Activated naive CD4-positive, alpha-beta T cell treated with anti-CD3 and anti-CD28 coated beads for 36 hours (primary cell): ENCODE measurements around the gene CHST7. TPM values are rescaled to one million over a fixed set of nuclear protein-coding genes. Genes with fewer than 3 reads are reported as not detected.

Experiments used
- CTCF ChIA-PET: fragments of 350-600 bp; sonication (Branson Sonifier 250); formaldehyde crosslinking; loops from one replicate; lab custom pipeline; 2021; ENCODE audit warnings: antibody characterized with exemption; lab: Charles Lee
- DNase-seq: peaks from one replicate; pipeline ENCODE4 v3.0.0-alpha.2; 2020
- H3K27ac Mint-ChIP-seq: one replicate; pipeline ENCODE4 v1.8.0; 2021; ENCODE audit warnings: mild to moderate bottlenecking, mixed read lengths
- H3K27me3 Mint-ChIP-seq: one replicate; pipeline ENCODE4 v1.8.0; 2021; ENCODE audit warnings: low read depth, mixed read lengths
- H3K36me3 Mint-ChIP-seq: one replicate; pipeline ENCODE4 v1.8.0; 2021; ENCODE audit warnings: low read depth, mixed read lengths
- H3K4me1 Mint-ChIP-seq: one replicate; pipeline ENCODE4 v1.8.0; 2021; ENCODE audit warnings: low read depth, mixed read lengths
- H3K4me3 Mint-ChIP-seq: one replicate; pipeline ENCODE4 v1.8.0; 2021; ENCODE audit warnings: mild to moderate bottlenecking, moderate library complexity, mixed read lengths
- H3K9me3 Mint-ChIP-seq: one replicate; pipeline ENCODE4 v1.8.0; 2021; ENCODE audit warnings: mixed read lengths
- intact Hi-C: fragments of 100-400 bp; cut with micrococcal nuclease; formaldehyde crosslinking; loops from one replicate; pipeline ENCODE4 v1.15.1; 2023
- total RNA-seq, 2 experiments: library from RNA; stranded (reverse); gene quantifications; one replicate each; pipeline ENCODE4 v1.2.3, GENCODE V29; 2021

CHST7 gene
- total RNA-seq, 2 experiments from 2014 or later, result 0.79 to 0.99 TPM

DNA sequence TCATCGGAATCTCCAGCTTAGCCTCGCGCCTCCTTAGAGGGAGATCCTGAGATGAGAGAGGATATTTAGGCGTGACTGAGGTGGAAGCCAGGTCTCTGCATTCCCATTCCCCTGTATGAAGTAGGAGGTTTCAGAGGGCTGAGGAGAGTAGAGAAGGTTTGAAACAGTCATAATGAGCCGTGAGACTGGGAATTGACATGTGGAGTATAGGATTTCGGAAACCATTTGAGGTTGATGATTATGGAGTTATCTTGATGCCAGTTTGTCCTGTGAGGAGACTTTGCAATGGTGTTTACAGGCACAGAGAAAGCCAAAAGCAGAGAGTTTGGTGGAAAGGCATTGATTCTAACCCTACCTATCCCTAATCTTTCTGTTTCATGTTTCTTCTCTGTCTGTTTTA is 2.0 kb downstream of the CHST7 start:
- DNase-seq, result no peak
- H3K27me3 Mint-ChIP-seq, result peaks cover 2% of the 10 kb centered on the region
- peak overlapping the region; percentile 55 for H3K4me3 Mint-ChIP-seq
- no peaks in the 10 kb centered on the region for H3K9me3 Mint-ChIP-seq
- intact Hi-C loops, result no loop called here
- peaks cover 42% of the 10 kb centered on the region for H3K4me1 Mint-ChIP-seq
- no peak overlapping the region for H3K27ac Mint-ChIP-seq
- CTCF ChIA-PET, result no interaction called here
- H3K36me3 Mint-ChIP-seq, result no peaks in the 10 kb centered on the region

DNA sequence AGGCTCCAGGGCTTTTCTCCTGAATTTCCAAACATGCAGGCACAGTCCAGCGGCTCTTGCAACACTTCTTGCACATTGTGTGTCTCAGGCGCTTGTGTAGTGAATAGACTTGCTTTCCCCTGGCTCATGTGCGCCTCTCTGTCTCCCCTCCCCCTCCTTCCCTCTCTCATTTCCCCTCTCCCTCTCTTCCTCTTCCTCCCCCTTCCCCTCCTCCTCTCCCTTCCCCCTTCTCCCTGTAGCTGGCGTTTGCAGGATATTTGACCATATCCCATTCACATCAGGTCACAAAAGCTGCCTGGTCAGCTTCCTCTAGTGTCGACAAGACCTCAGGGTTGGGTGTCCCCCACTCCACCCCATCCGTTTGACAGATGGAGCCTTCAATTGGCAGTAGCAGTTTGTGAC is 2.4 kb downstream of the CHST7 start:
- Mint-ChIP-seq H3K27ac (no peak overlapping the region), H3K36me3 (no peaks in the 10 kb centered on the region), H3K4me3 (peak overlapping the region; percentile 55), H3K4me1 (peaks cover 42% of the 10 kb centered on the region), H3K27me3 (peaks cover 2% of the 10 kb centered on the region), H3K9me3 (no peaks in the 10 kb centered on the region)
- DNase-seq, result no peak
- intact Hi-C loops, result no loop called here
- CTCF ChIA-PET, result interaction anchor here (0.7 kb wide), 1 partner anchor 130 kb away, joined by 6 read pairs; no protein-coding TSS in a partner anchor

GRCh38 chrX:46576458-46576857 is 2.9 kb downstream of the CHST7 start:
- CTCF ChIA-PET, result interaction anchor here (0.7 kb wide), 1 partner anchor 130 kb away, joined by 6 read pairs; no protein-coding TSS in a partner anchor
- Mint-ChIP-seq H3K9me3 (no peaks in the 10 kb centered on the region), H3K36me3 (no peaks in the 10 kb centered on the region), H3K4me3 (peak overlapping the region; percentile 55), H3K27me3 (peaks cover 2% of the 10 kb centered on the region), H3K4me1 (peaks cover 40% of the 10 kb centered on the region), H3K27ac (no peak overlapping the region)
- intact Hi-C loops, result no loop called here
- no peak for DNase-seq

- no peaks in the 10 kb centered on the region for H3K36me3 Mint-ChIP-seq
- intact Hi-C loops, result no loop called here
- H3K4me3 Mint-ChIP-seq, result no peak overlapping the region
- peaks cover 2% of the 10 kb centered on the region for H3K27me3 Mint-ChIP-seq
- CTCF ChIA-PET, result no interaction called here
- H3K4me1 Mint-ChIP-seq, result peaks cover 30% of the 10 kb centered on the region
- no peak for DNase-seq
- no peaks in the 10 kb centered on the region for H3K9me3 Mint-ChIP-seq
- H3K27ac Mint-ChIP-seq, result no peak overlapping the region
Measured at GRCh38 chrX:46577221-46578005, 3.8 kb downstream of the CHST7 start.

DNA sequence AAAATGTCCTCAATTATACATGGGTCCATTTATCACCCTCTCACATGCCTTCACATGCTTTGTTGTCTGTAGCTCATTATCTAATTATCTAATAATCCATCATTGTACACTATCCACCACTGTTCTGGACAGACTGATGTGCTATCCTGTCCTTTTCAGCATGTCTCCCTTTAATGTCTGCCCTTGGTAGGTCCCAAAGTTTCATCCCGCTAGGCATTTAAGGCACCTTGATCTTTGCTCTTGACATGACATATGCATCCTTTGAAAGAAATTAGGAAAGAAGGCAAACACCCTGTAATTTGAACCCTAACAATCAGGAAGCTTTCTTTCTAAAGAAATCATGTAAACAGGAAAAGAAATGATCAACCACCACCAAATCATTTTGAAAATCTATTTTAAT is 5.7 kb downstream of the CHST7 start:
- Mint-ChIP-seq H3K9me3 (no peaks in the 10 kb centered on the region), H3K4me3 (no peak overlapping the region), H3K4me1 (peaks cover 25% of the 10 kb centered on the region), H3K36me3 (no peaks in the 10 kb centered on the region), H3K27me3 (peaks cover 2% of the 10 kb centered on the region), H3K27ac (no peak overlapping the region)
- intact Hi-C loops, result no loop called here
- no peak for DNase-seq
- CTCF ChIA-PET, result interaction anchor here (1.9 kb wide), 1 partner anchor 8 kb away, joined by 4 read pairs; no protein-coding TSS in a partner anchor

DNA sequence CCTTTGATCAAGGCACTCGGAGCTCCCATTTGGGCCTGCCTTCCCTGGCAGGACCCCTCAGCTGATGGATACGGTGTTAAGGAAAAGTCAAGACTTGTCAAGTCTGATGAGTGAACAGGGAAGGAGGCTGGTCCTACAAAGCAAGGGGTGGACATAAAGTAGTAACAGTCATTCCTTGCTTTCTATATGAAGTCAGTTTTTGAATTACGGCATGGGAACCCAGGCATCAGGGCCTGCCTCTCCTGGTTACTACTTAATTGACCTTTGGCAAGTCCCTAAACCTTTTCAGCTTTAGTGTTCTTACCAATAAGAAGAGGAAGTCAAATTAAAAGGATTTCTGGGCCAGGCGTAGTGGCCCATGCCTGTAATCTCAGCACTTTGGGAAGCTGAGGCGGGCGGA is 7.0 kb downstream of the CHST7 start:
- intact Hi-C loops, result no loop called here
- no peaks in the 10 kb centered on the region for H3K36me3 Mint-ChIP-seq
- H3K27me3 Mint-ChIP-seq, result no peaks in the 10 kb centered on the region
- peaks cover 22% of the 10 kb centered on the region for H3K4me1 Mint-ChIP-seq
- H3K4me3 Mint-ChIP-seq, result no peak overlapping the region
- no peak for DNase-seq
- CTCF ChIA-PET, result no interaction called here
- no peaks in the 10 kb centered on the region for H3K9me3 Mint-ChIP-seq
- H3K27ac Mint-ChIP-seq, result no peak overlapping the region

- peaks cover 11% of the 10 kb centered on the region for H3K4me1 Mint-ChIP-seq
- H3K9me3 Mint-ChIP-seq, result no peaks in the 10 kb centered on the region
- intact Hi-C loops, result no loop called here
- H3K36me3 Mint-ChIP-seq, result no peaks in the 10 kb centered on the region
- no peak for DNase-seq
- no peak overlapping the region for H3K27ac Mint-ChIP-seq
- H3K27me3 Mint-ChIP-seq, result no peaks in the 10 kb centered on the region
- no peak overlapping the region for H3K4me3 Mint-ChIP-seq
- CTCF ChIA-PET, result no interaction called here
Measured at GRCh38 chrX:46582325-46582724, 8.8 kb downstream of the CHST7 start.

DNA sequence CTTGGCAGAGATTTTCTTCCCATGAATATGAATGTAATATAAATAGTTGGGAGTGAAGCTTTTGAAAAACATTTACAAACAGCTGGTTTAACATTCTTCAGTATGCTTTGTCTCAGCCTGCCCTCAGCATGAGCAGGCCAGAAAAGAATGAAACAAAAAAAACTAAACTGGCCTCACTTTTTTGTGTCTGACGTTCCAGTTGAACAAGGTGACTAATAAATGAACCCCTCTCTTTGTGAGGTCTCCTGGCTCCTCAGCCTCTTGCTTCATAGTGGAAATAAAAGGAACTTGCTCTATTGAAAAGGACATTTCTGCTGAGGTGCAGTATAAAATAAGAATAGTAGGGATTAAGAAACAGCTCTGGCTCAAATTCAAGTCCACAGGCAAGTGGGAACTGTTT is 9.4 kb downstream of the CHST7 start:
- no peak overlapping the region for H3K4me3 Mint-ChIP-seq
- DNase-seq, result no peak
- H3K27ac Mint-ChIP-seq, result no peak overlapping the region
- CTCF ChIA-PET, result interaction anchor here (1.1 kb wide), 1 partner anchor 10 kb away, joined by 3 read pairs; no protein-coding TSS in a partner anchor
- no peaks in the 10 kb centered on the region for H3K36me3 Mint-ChIP-seq
- no peaks in the 10 kb centered on the region for H3K27me3 Mint-ChIP-seq
- H3K9me3 Mint-ChIP-seq, result no peaks in the 10 kb centered on the region
- intact Hi-C loops, result no loop called here
- peaks cover 13% of the 10 kb centered on the region for H3K4me1 Mint-ChIP-seq

DNA sequence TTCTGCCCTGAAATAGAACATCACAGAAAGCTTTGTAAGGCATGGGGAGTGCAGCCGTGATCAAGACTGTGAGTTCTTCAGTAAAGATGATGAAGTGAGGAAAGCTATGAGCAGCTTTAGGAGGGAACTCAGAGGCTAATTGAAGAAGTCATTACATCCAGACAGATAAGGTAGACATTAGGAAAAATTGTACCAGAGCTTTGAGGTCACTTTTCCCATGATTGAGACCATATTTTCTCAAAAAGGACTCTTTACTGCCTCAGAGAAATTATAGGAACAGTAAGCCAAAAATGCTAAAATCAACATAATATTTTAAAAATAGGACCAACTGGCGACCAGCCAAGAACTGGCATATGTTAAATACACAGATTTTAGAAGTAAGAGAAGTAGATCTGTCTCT is 11.2 kb downstream of the CHST7 start:
- no peaks in the 10 kb centered on the region for H3K36me3 Mint-ChIP-seq
- no peaks in the 10 kb centered on the region for H3K27me3 Mint-ChIP-seq
- H3K27ac Mint-ChIP-seq, result no peak overlapping the region
- H3K9me3 Mint-ChIP-seq, result no peaks in the 10 kb centered on the region
- CTCF ChIA-PET, result no interaction called here
- peaks cover 18% of the 10 kb centered on the region for H3K4me1 Mint-ChIP-seq
- intact Hi-C loops, result loop anchor here (5.0 kb wide), 1 partner anchor 43 kb away; no protein-coding TSS in a partner anchor
- H3K4me3 Mint-ChIP-seq, result no peak overlapping the region
- DNase-seq, result no peak

DNA sequence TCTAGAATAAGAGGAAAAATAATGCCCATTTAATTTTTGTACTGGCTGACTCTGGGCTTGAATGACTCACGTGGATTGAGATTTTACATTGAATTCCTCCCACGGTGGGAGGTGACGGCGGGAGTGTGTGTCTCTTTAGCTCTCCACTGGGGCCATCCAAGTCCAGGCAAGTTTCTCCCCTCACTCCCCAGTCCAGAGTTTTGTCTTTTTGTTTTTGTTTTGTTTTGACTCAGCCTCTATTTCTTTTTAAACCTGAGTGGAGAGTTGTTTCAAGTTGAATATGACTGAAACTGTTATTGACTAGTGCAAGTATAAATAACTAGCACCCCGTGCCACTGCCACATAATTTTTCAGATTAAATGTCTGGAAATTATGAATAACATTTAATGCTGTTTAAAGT is 13.6 kb downstream of the CHST7 start:
- Mint-ChIP-seq H3K4me3 (peak overlapping the region; percentile 27), H3K9me3 (no peaks in the 10 kb centered on the region), H3K4me1 (peaks cover 22% of the 10 kb centered on the region), H3K27ac (peak overlapping the region; percentile 13), H3K36me3 (no peaks in the 10 kb centered on the region), H3K27me3 (no peaks in the 10 kb centered on the region)
- DNase-seq, result no peak
- CTCF ChIA-PET, result interaction anchor here (0.9 to 1.3 kb wide), 2 partner anchors 8 to 13 kb away, joined by 3 to 4 read pairs; no protein-coding TSS in a partner anchor
- intact Hi-C loops, result loop anchor here (5.0 kb wide), 1 partner anchor 40 kb away; no protein-coding TSS in a partner anchor

DNA sequence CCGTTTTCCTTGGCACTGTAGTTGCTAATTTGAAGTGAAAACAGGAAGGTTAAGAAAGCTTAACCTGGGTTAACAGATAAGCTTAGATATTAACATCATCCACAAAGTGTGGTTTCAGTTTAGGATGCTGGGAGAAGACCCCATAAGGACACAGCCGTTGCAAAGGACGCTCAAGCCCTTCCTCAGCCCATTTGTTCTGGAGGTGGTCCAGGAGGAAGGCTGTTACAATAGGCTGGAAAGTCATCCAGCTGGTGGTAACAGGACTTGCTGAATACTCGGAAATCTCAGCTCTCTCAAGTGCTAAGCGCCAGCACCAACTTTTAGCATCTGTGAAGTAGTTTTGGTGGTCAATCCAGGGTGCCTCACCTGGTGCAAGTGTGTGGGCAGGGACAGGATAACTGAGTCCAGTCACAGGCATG is 14.2 kb downstream of the CHST7 start:
- no peak for DNase-seq
- no peaks in the 10 kb centered on the region for H3K27me3 Mint-ChIP-seq
- H3K9me3 Mint-ChIP-seq, result no peaks in the 10 kb centered on the region
- peak overlapping the region; percentile 29 for H3K4me3 Mint-ChIP-seq
- intact Hi-C loops, result loop anchor here (5.0 kb wide), 1 partner anchor 40 kb away; no protein-coding TSS in a partner anchor
- peaks cover 22% of the 10 kb centered on the region for H3K4me1 Mint-ChIP-seq
- no peaks in the 10 kb centered on the region for H3K36me3 Mint-ChIP-seq
- peak overlapping the region; percentile 80 for H3K27ac Mint-ChIP-seq
- CTCF ChIA-PET, result interaction anchor here (0.5 to 1.3 kb wide), 3 partner anchors 9 to 203 kb away, joined by 3 to 6 read pairs (median 4); no protein-coding TSS in a partner anchor

DNA sequence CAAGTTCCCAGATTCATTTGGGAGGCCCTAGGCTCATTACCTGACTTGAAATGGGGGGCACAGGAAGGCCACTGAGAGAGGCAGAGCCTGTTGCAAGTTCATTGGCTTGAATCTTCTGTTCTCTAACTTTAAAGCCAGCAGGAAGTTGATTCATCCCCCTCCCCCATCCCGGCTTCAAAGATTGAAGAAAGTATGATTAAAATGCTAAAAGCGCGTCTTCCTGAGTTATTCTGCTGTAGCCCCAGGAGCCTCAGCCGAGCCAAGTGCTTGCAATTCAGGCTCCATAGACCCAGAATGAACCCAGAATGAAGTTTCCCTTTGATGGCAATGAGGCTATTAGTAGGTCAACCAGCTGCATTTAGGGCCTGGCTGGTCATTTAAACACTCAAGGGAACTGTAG is 14.7 kb downstream of the CHST7 start:
- Mint-ChIP-seq H3K27ac (peak overlapping the region; percentile 80), H3K27me3 (no peaks in the 10 kb centered on the region), H3K9me3 (no peaks in the 10 kb centered on the region), H3K4me3 (peak overlapping the region; percentile 34), H3K36me3 (no peaks in the 10 kb centered on the region), H3K4me1 (peaks cover 22% of the 10 kb centered on the region)
- CTCF ChIA-PET, result interaction anchor here (0.5 to 2.2 kb wide), 5 partner anchors 11 to 202 kb away, joined by 3 to 6 read pairs (median 5); no protein-coding TSS in a partner anchor
- peak; percentile 78 for DNase-seq
- intact Hi-C loops, result loop anchor here (5.0 kb wide), 1 partner anchor 39 kb away; no protein-coding TSS in a partner anchor
